ENCODE data around the gene PITPNC1. TPM values are rescaled to one million over a fixed set of nuclear protein-coding genes. Genes with fewer than 3 reads are reported as not detected.

Gene PITPNC1
- total and polyA plus RNA-seq, 2 of the 13 experiments (the other 11 are each of a cell fraction or from before 2014, with no cell fraction given), result 4.1 to 5.7 TPM

GRCh38 chr17:67519801-67520251 lies 142.7 kb downstream of the PITPNC1 start:
- 30% methylated on average over 5 of the region's 5 CpGs for WGBS (ENCODE audit: low lambda C conversion rate)
- Histone ChIP-seq H2AFZ (ENCODE audit: low read length) (no peak overlapping the region), H3K9me3 (ENCODE audit: low read length) (no peaks in the 10 kb centered on the region), H3K79me2 (ENCODE audit: insufficient read depth, low read length) (no peaks in the 10 kb centered on the region), H3K9ac (ENCODE audit: insufficient read depth, low read depth, low read length) (no peak overlapping the region), H3K4me3 (replicated peaks in 1 of 3; ENCODE audit: insufficient read depth in 1 of 3, low read depth in 2 of 3, low read length in 3 of 3) (no peak overlapping the region), H3K27me3 (ENCODE audit: control insufficient read depth in 1 of 2, insufficient read depth in 2 of 2, low read length in 2 of 2) (no peaks in the 10 kb centered on the region), H4K20me1 (ENCODE audit: insufficient read depth, low read length) (no peaks in the 10 kb centered on the region), H3K27ac (ENCODE audit: extremely low read length, insufficient read depth, low read length) (no peak overlapping the region), H3K4me2 (ENCODE audit: low read depth, low read length) (no peak overlapping the region), H3K36me3 (replicated peaks in 1 of 2; ENCODE audit: control insufficient read depth in 1 of 2, insufficient read depth in 2 of 2, low read length in 2 of 2) (no peaks in the 10 kb centered on the region), H3K4me1 (ENCODE audit: insufficient read depth, low read length) (no peaks in the 10 kb centered on the region)
- no peak for FAIRE-seq
- in situ Hi-C loops (cut with HindIII; ENCODE audit: extremely low pct_ligation_motif_present, low pct_unique_long_range_greater_than_20kb) (no loop called here), intact Hi-C loops (cut with micrococcal nuclease; ENCODE audit: unreplicated experiment) (no loop called here)
- no peak for DNase-seq (ENCODE audit: low spot score)
- CTCF ChIA-PET (ENCODE audit: low intra/inter-chr PET ratio, low total read pairs), result no interaction called here
- no peak for ATAC-seq
- TF ChIP-seq ZBTB10 (CRISPR knock-in tag; IDR thresholded peaks at IDR 0.05; ENCODE audit: borderline replicate concordance) (no peak), ZNF773 (CRISPR knock-in tag; IDR thresholded peaks at IDR 0.05; ENCODE audit: borderline replicate concordance) (no peak), NFKB2 (CRISPR knock-in tag; IDR thresholded peaks at IDR 0.05; ENCODE audit: borderline replicate concordance) (no peak)
- BruUV-seq (replicated peaks), result no TSS peak
- POLR2A ChIA-PET, result no interaction called here

- peak overlapping the region; percentile 4; the same call in 1 of the 2 replicates for H3K4me2 ChIP-seq (ENCODE audit: low read depth, low read length)
- POLR2A ChIA-PET, result no interaction called here
Observed at GRCh38 chr17:67520252-67520906, 143.3 kb downstream of the PITPNC1 start.

More at GRCh38 chr17:67520252-67520906, 143.3 kb downstream of the PITPNC1 start:
- Histone ChIP-seq H3K4me1 (ENCODE audit: insufficient read depth, low read length) (no peaks in the 10 kb centered on the region), H3K79me2 (ENCODE audit: insufficient read depth, low read length) (no peaks in the 10 kb centered on the region), H3K36me3 (replicated peaks in 1 of 2; ENCODE audit: control insufficient read depth in 1 of 2, insufficient read depth in 2 of 2, low read length in 2 of 2) (no peaks in the 10 kb centered on the region), H3K9ac (ENCODE audit: insufficient read depth, low read depth, low read length) (no peak overlapping the region), H4K20me1 (ENCODE audit: insufficient read depth, low read length) (no peaks in the 10 kb centered on the region), H2AFZ (ENCODE audit: low read length) (no peak overlapping the region), H3K4me3 (replicated peaks in 1 of 3; ENCODE audit: insufficient read depth in 1 of 3, low read depth in 2 of 3, low read length in 3 of 3) (no peak overlapping the region), H3K27me3 (ENCODE audit: control insufficient read depth in 1 of 2, insufficient read depth in 2 of 2, low read length in 2 of 2) (no peaks in the 10 kb centered on the region), H3K27ac (ENCODE audit: extremely low read length, insufficient read depth, low read length) (no peak overlapping the region), H3K9me3 (ENCODE audit: low read length) (no peaks in the 10 kb centered on the region)
- no TSS peak for BruUV-seq (replicated peaks)
- intact Hi-C loops (cut with micrococcal nuclease; ENCODE audit: unreplicated experiment) (no loop called here), in situ Hi-C loops (cut with HindIII; ENCODE audit: extremely low pct_ligation_motif_present, low pct_unique_long_range_greater_than_20kb) (no loop called here)
- FAIRE-seq, result no peak
- 42% methylated on average over 13 of the region's 13 CpGs for WGBS (ENCODE audit: low lambda C conversion rate)
- CTCF ChIA-PET (ENCODE audit: low intra/inter-chr PET ratio, low total read pairs), result no interaction called here
- no peak for TF ChIP-seq NRL (CRISPR knock-in tag; IDR thresholded peaks at IDR 0.05; ENCODE audit: borderline replicate concordance)
- no peak for TF ChIP-seq TCF7L2 (IDR thresholded peaks at IDR 0.05; ENCODE audit: low read depth, low read length)
- no peak for ATAC-seq
- no peak for DNase-seq (ENCODE audit: low spot score)
